SU-DHL-6 (cell line): ENCODE results near the gene CTF1.

Source experiments
- H2AFZ ChIP-seq: fragments of 200-600 bp; sonication (generic); 2 replicates; pipeline ENCODE4 v1.6.1; 2014; ENCODE audit warnings: low read depth, mild to moderate bottlenecking, moderate library complexity, mixed read lengths, antibody characterized with exemption, low read length; ENCODE audit not compliant: severe bottlenecking
- H3F3A ChIP-seq: fragments of 200-600 bp; shearing (Covaris generic); 2 replicates; pipeline ENCODE4 v1.6.0; 2016; ENCODE audit warnings: antibody characterized with exemption, mild to moderate bottlenecking; ENCODE audit not compliant: insufficient read depth
- H3K27ac ChIP-seq: fragments of 200-600 bp; sonication (generic); 2 replicates; pipeline ENCODE4 v1.5.1; 2016; ENCODE audit warnings: low read depth, mild to moderate bottlenecking, low read length, moderate library complexity, mixed read lengths
- H3K27me3 ChIP-seq: fragments of 200-600 bp; sonication (generic), shearing (Covaris generic); 2 replicates; pipeline ENCODE4 v1.6.0; 2014; ENCODE audit warnings: mild to moderate bottlenecking, low read length
- H3K36me3 ChIP-seq: fragments of 200-600 bp; sonication (generic); 2 replicates; pipeline ENCODE4 v1.6.1; 2014; ENCODE audit warnings: mild to moderate bottlenecking, low read length, mixed read lengths
- H3K4me2 ChIP-seq: fragments of 300-600, 200-600 bp; shearing (Covaris generic), sonication (generic); 2 replicates; pipeline ENCODE4 v1.6.0; 2014; ENCODE audit warnings: low read length, low read depth, mild to moderate bottlenecking; ENCODE audit not compliant: poor library complexity, severe bottlenecking
- H3K4me3 ChIP-seq: fragments of 200-600 bp; sonication (generic); 2 replicates; pipeline ENCODE4 v1.5.1; 2014; ENCODE audit warnings: antibody characterized with exemption, low read length, mild to moderate bottlenecking, mixed read lengths; ENCODE audit not compliant: insufficient read depth, poor library complexity, severe bottlenecking
- H3K79me2 ChIP-seq: fragments of 200-600 bp; sonication (generic); 2 replicates; pipeline ENCODE4 v1.6.1; 2014; ENCODE audit warnings: mild to moderate bottlenecking, low read length, moderate library complexity; ENCODE audit not compliant: insufficient read depth
- H3K9ac ChIP-seq: fragments of 200-600 bp; sonication (generic); 2 replicates; pipeline ENCODE4 v1.7.0; 2014; ENCODE audit warnings: mild to moderate bottlenecking, low read length
- H3K9me2 ChIP-seq: fragments of 200-600 bp; sonication (generic); replicated peaks from 2 replicates; pipeline ENCODE4 v1.6.1; 2014; ENCODE audit warnings: low read length; ENCODE audit not compliant: insufficient read depth
- H3K9me3 ChIP-seq: fragments of 200-600 bp; sonication (generic); 2 replicates; pipeline ENCODE4 v1.6.1; 2014; ENCODE audit warnings: low read length, mixed read lengths; ENCODE audit not compliant: insufficient read depth
- H4K20me1 ChIP-seq: fragments of 200-600 bp; sonication (generic); 2 replicates; pipeline ENCODE4 v1.6.1; 2014; ENCODE audit warnings: low read depth, mild to moderate bottlenecking, antibody characterized with exemption, low read length, moderate library complexity, mixed read lengths
- CTCF ChIP-seq: fragments of 200-600 bp; sonication (generic); IDR thresholded peaks from one replicate; pipeline ENCODE4 v1.5.1; 2017; ENCODE audit warnings: antibody characterized with exemption, mild to moderate bottlenecking, low read length, moderate library complexity; ENCODE audit not compliant: insufficient read depth, poor library complexity, severe bottlenecking
- EZH2phosphoT487 ChIP-seq: fragments of 200-600 bp; sonication (generic), shearing (Covaris generic); conservative IDR thresholded peaks from 2 replicates; pipeline ENCODE4 v1.6.1; 2018; ENCODE audit warnings: mild to moderate bottlenecking, antibody characterized with exemption, low read length, moderate library complexity, mixed read lengths

Gene CTF1

DNA sequence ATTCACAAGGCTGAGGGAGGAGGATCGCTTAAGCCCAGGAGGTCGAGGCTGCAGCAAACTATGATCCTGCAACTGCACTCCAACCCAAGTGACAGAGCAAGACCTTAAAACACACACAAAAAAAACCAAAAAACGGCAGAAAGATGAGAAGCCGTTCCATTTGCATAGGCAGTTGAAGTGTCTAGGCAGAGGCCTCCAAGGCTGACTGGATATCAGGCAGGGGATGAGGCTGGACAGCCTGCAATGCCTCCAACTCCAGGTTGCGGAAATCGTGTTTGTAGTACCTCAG, 25.0 kb downstream of the CTF1 start:
- H3K9me3 ChIP-seq, result no peaks in the 10 kb centered on the region
- no peaks in the 10 kb centered on the region for H3K27me3 ChIP-seq
- H3K9me2 ChIP-seq, result no peaks in the 10 kb centered on the region
- H3K79me2 ChIP-seq, result no peaks in the 10 kb centered on the region
- no peak for TF ChIP-seq CTCF
- TF ChIP-seq EZH2phosphoT487, result no peak
- 0 out of 2 replicates have a peak, but pooled peaks cover 3% of the 10 kb centered on the region for H3F3A ChIP-seq
- H4K20me1 ChIP-seq, result no peaks in the 10 kb centered on the region
- no peak overlapping the region for H3K4me3 ChIP-seq
- H3K4me2 ChIP-seq, result peak overlapping the region; percentile 77
- peak overlapping the region; percentile 47; the same call in 1 of the 2 replicates for H3K9ac ChIP-seq
- no peak overlapping the region for H3K27ac ChIP-seq
- H3K36me3 ChIP-seq, result no peaks in the 10 kb centered on the region
- H2AFZ ChIP-seq, result no peak overlapping the region

DNA sequence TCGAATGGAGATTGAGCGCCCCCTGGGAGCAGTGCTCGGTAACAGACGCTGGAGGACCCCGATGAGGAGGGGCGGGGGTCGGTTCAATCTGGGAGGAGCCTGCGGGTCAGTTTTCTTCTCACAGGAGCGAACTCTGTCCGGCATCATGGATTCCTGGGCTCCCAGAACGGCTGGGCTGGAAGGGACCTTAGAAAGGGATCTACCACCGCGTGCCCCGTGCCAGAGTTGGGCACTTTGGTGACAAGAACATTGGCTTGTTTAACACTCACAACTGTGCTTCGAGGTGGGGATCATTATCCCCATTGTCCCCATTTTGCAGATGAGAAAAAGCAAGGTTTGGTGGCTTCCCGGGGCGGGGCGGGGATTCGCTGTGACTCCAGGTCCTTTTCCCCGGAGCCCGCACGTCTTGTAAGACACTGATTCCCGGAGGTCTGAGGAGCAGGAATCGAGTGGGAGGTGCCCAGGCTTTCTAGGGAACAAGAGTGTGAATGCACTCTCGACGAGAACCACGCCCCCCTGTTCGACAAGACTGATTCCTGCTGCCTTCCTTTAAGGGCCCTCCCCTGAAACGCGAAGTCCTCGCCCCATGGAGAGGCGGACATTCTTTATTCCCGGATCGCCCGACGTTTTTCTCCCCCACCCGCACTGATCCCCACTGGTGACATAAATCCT, 25.5 kb downstream of the CTF1 start:
- Histone ChIP-seq H3K4me3 (peak overlapping the region; percentile 59), H3K27me3 (no peaks in the 10 kb centered on the region), H4K20me1 (no peaks in the 10 kb centered on the region), H3K9me2 (no peaks in the 10 kb centered on the region), H3K4me2 (peak overlapping the region; percentile 77), H3K79me2 (no peaks in the 10 kb centered on the region), H3K36me3 (no peaks in the 10 kb centered on the region), H3K9ac (peak overlapping the region; percentile 47), H2AFZ (peak overlapping the region; percentile 64), H3K27ac (peak overlapping the region; percentile 17; the same call in 1 of the 2 replicates), H3K9me3 (no peaks in the 10 kb centered on the region), H3F3A (0 out of 2 replicates have a peak, but pooled peaks cover 3% of the 10 kb centered on the region)
- TF ChIP-seq CTCF, result peak; percentile 94
- TF ChIP-seq EZH2phosphoT487, result no peak

- H3K9me3 ChIP-seq, result no peaks in the 10 kb centered on the region
- peak overlapping the region; percentile 64 for H2AFZ ChIP-seq
- TF ChIP-seq EZH2phosphoT487 (no peak), CTCF (no peak)
- H3K27ac ChIP-seq, result peak overlapping the region; percentile 83
- H3K9me2 ChIP-seq, result no peaks in the 10 kb centered on the region
- no peaks in the 10 kb centered on the region for H4K20me1 ChIP-seq
- H3K79me2 ChIP-seq, result no peaks in the 10 kb centered on the region
- H3F3A ChIP-seq, result 0 out of 2 replicates have a peak, but pooled peaks cover 3% of the 10 kb centered on the region
- H3K4me2 ChIP-seq, result peak overlapping the region; percentile 77
- H3K36me3 ChIP-seq, result no peaks in the 10 kb centered on the region
- H3K9ac ChIP-seq, result peak overlapping the region; percentile 66
- no peaks in the 10 kb centered on the region for H3K27me3 ChIP-seq
- peak overlapping the region; percentile 59 for H3K4me3 ChIP-seq
Measured at GRCh38 chr16:30922420-30922959, 26.1 kb downstream of the CTF1 start.
